ENCODE results near the gene EXOC6B. TPM values are rescaled to one million over a fixed set of nuclear protein-coding genes. Genes with fewer than 3 reads are reported as not detected.

Gene EXOC6B
- total and polyA plus RNA-seq, 2 of the 8 experiments (the other 6 are each of a cell fraction or from before 2014, with no cell fraction given) = 13.5 to 33.0 TPM

GRCh38 chr2:72341639-72342038 is 484.2 kb downstream of the EXOC6B start:
- DNase-seq (ENCODE audit: low read depth in 1 of 2, low spot score in 2 of 2) (no peak), FAIRE-seq (no peak)
- no peak overlapping the region for H2AK5ac ChIP-seq (ENCODE audit: low read depth, low read length)
- H3K18ac ChIP-seq (ENCODE audit: extremely low read depth, low read length) = no peak overlapping the region
- H2BK120ac ChIP-seq (replicated peaks; ENCODE audit: low read depth, low read length) = no peak overlapping the region
- H3K4ac ChIP-seq (replicated peaks; ENCODE audit: insufficient read length, low read depth, low read length) = no peak overlapping the region
- no peak overlapping the region for H4K8ac ChIP-seq (ENCODE audit: extremely low read depth, insufficient read depth, low read length)
- no peak overlapping the region for H3K4me3 ChIP-seq (ENCODE audit: extremely low read depth in 1 of 4, insufficient read depth in 2 of 4, low read depth in 3 of 4, low read length in 4 of 4)
- H3K79me1 ChIP-seq (ENCODE audit: low read depth, low read length) = no peaks in the 10 kb centered on the region
- no peak overlapping the region for H2BK12ac ChIP-seq (ENCODE audit: low read depth, low read length)
- H3K56ac ChIP-seq (replicated peaks; ENCODE audit: insufficient read length, low read depth, low read length) = no peak overlapping the region
- no peaks in the 10 kb centered on the region for H3K23me2 ChIP-seq (ENCODE audit: low read depth, low read length)
- no peak overlapping the region for H2BK15ac ChIP-seq (ENCODE audit: low read length)
- no peak overlapping the region for H3K14ac ChIP-seq (ENCODE audit: insufficient read length)
- H3K4me1 ChIP-seq (replicated peaks in 1 of 4; ENCODE audit: control insufficient read depth in 3 of 4, insufficient read depth in 4 of 4, low read length in 3 of 4) = no peaks in the 10 kb centered on the region
- ChIA-PET POLR2A (ENCODE audit: partially characterized antibody) (no interaction called here), CTCF (ENCODE audit: partially characterized antibody) (interaction anchor here (0.9 kb wide), 1 partner anchor 26 kb away, joined by 3 read pairs; no protein-coding TSS in a partner anchor)
- no peaks in the 10 kb centered on the region for H4K20me1 ChIP-seq (replicated peaks in 1 of 2; ENCODE audit: control insufficient read depth in 1 of 2, insufficient read depth in 2 of 2, low read length in 2 of 2)
- H4K91ac ChIP-seq (replicated peaks; ENCODE audit: insufficient read length, low read length) = no peak overlapping the region
- no peaks in the 10 kb centered on the region for H3K79me2 ChIP-seq (ENCODE audit: control insufficient read depth in 1 of 2, insufficient read depth in 2 of 2, low read length in 2 of 2)
- no peak overlapping the region for H3K4me2 ChIP-seq (ENCODE audit: insufficient read depth in 1 of 2, low read depth in 2 of 2, low read length in 2 of 2)
- no peak overlapping the region for H3K27ac ChIP-seq (ENCODE audit: low read depth, low read length)
- H3K9me3 ChIP-seq (ENCODE audit: insufficient read depth in 2 of 2, low read depth in 1 of 2, low read length in 1 of 2) = no peaks in the 10 kb centered on the region; a peak in 1 of 4 replicates
- WGBS, 2 experiments (ENCODE audit: extremely low coverage in 1 of 2, insufficient coverage in 1 of 2, insufficient read length in 1 of 2, insufficient replicate concordance in 2 of 2, low coverage in 1 of 2, low lambda C conversion rate in 2 of 2, missing lambda C conversion rate in 1 of 2) = 81% methylated on average over 1 of the region's 1 CpG; no CpG with 5 or more reads in 1 of the 2 experiments
- no peak for TF ChIP-seq TAF1 (IDR thresholded peaks at IDR 0.05; ENCODE audit: low read depth, low read length)
- TF ChIP-seq RXRA (IDR thresholded peaks at IDR 0.05; ENCODE audit: insufficient read depth, low read depth, low read length) = no peak
- TF ChIP-seq CHD2 (IDR thresholded peaks at IDR 0.05; ENCODE audit: low read length) = no peak
- no peak for TF ChIP-seq POLR2AphosphoS5 (IDR thresholded peaks at IDR 0.05; ENCODE audit: low read depth, low read length)
- TF ChIP-seq MAFK (IDR thresholded peaks at IDR 0.05; ENCODE audit: low read depth, low read length) = no peak
- TF ChIP-seq TEAD4 (IDR thresholded peaks at IDR 0.05; ENCODE audit: low read depth, low read length) = no peak
- TF ChIP-seq SAP30 (IDR thresholded peaks at IDR 0.05; ENCODE audit: insufficient read depth, insufficient replicate concordance, low read length) = no peak
- TF ChIP-seq EGR1 (IDR thresholded peaks at IDR 0.05; ENCODE audit: borderline replicate concordance, low read depth, low read length) = no peak
- no peak overlapping the region for H3K23ac ChIP-seq (ENCODE audit: insufficient read length)
- no peak overlapping the region for H2BK5ac ChIP-seq (ENCODE audit: low read depth, low read length)
- no peaks in the 10 kb centered on the region; a peak in 1 of 8 replicates for H3K36me3 ChIP-seq (ENCODE audit: control insufficient read depth in 2 of 4, insufficient read depth in 4 of 4, low read length in 3 of 4)
- no peak overlapping the region for H2BK20ac ChIP-seq (ENCODE audit: low read length)
- no peaks in the 10 kb centered on the region for H3K27me3 ChIP-seq (replicated peaks in 1 of 4; ENCODE audit: control insufficient read depth in 3 of 4, extremely low read depth in 1 of 4, insufficient read depth in 3 of 4, low read length in 3 of 4)
- no peak overlapping the region for H3K9ac ChIP-seq (replicated peaks in 1 of 4; ENCODE audit: extremely low read depth in 1 of 4, low read depth in 3 of 4, low read length in 3 of 4)
- H2AFZ ChIP-seq (ENCODE audit: low read length) = no peak overlapping the region
- H4K5ac ChIP-seq (ENCODE audit: insufficient read length, low read depth, low read length) = no peak overlapping the region
